CD14-positive monocyte (primary cell): Measurements from ENCODE around the gene DNAH10. TPM values are rescaled to one million over a fixed set of nuclear protein-coding genes. Genes with fewer than 3 reads are reported as not detected.

Source experiments
- DNase-seq, 3 donors: peaks; one replicate each; pipeline ENCODE4 v3.0.0-alpha.2; 2011 to 2022
- H2AFZ ChIP-seq: 2 replicates; pipeline ENCODE4 v1.6.0; 2012; ENCODE audit warnings: mild to moderate bottlenecking, low read depth, low read length, inconsistent platforms; ENCODE audit not compliant: insufficient read depth, poor library complexity, severe bottlenecking
- H3K27ac ChIP-seq, 2 donors: 1 replicate in 1 of 2; 2 replicates in 1 of 2; pipeline ENCODE4 v1.5.1; 2012 to 2013; ENCODE audit warnings: low read length in 2 of 2, control low read depth in 1 of 2, inconsistent platforms in 1 of 2, low read depth in 1 of 2, mild to moderate bottlenecking in 1 of 2
- H3K27me3 ChIP-seq, 2 donors: one replicate each; pipeline versions ENCODE4 v1.6.0 to v1.6.1; 2011 to 2013; ENCODE audit warnings: low read length in 2 of 2; ENCODE audit not compliant: control insufficient read depth in 2 of 2, insufficient read depth in 2 of 2
- H3K36me3 ChIP-seq, 2 donors: replicated peaks in 1 of 2; 1 replicate in 1 of 2; 2 replicates in 1 of 2; pipeline versions ENCODE4 v1.5.1 to v1.6.1; 2012 to 2013; ENCODE audit warnings: low read length in 2 of 2, control low read depth in 1 of 2, inconsistent platforms in 1 of 2, mild to moderate bottlenecking in 1 of 2; ENCODE audit not compliant: insufficient read depth in 2 of 2, control insufficient read depth in 1 of 2
- H3K4me1 ChIP-seq, 2 donors: 1 replicate in 1 of 2; 2 replicates in 1 of 2; pipeline versions ENCODE4 v1.5.1 to v1.6.1; 2012 to 2013; ENCODE audit warnings: low read length in 2 of 2, control low read depth in 1 of 2, inconsistent platforms in 1 of 2, mild to moderate bottlenecking in 1 of 2, moderate library complexity in 1 of 2; ENCODE audit not compliant: insufficient read depth in 2 of 2, control insufficient read depth in 1 of 2
- H3K4me2 ChIP-seq: replicated peaks from 2 replicates; pipeline ENCODE3; 2012; ENCODE audit warnings: low read length, moderate library complexity, mild to moderate bottlenecking; ENCODE audit not compliant: poor library complexity, severe bottlenecking; ENCODE audit errors: extremely low read depth
- H3K4me3 ChIP-seq, 3 experiments: fragments of 200-600 bp in 1 of 3; sonication (generic) in 1 of 3; replicated peaks in 1 of 3; 1 replicate in 2 of 3; 2 replicates in 1 of 3; pipeline ENCODE4 v1.5.1; 2011 to 2013; ENCODE audit warnings: low read length in 3 of 3, mild to moderate bottlenecking in 3 of 3, control low read depth in 2 of 3, low read depth in 2 of 3, inconsistent platforms in 1 of 3, moderate library complexity in 1 of 3
- H3K79me2 ChIP-seq: 2 replicates; pipeline ENCODE4 v1.6.0; 2012; ENCODE audit warnings: mild to moderate bottlenecking, control low read depth, inconsistent platforms, low read length, moderate library complexity; ENCODE audit not compliant: insufficient read depth
- H3K9ac ChIP-seq: 2 replicates; pipeline ENCODE4 v1.6.0; 2017; ENCODE audit warnings: low read length, mild to moderate bottlenecking; ENCODE audit not compliant: insufficient read depth, poor library complexity, severe bottlenecking
- H3K9me3 ChIP-seq, 2 donors: replicated peaks in 1 of 2; 1 replicate in 1 of 2; 2 replicates in 1 of 2; pipeline versions ENCODE4 v1.5.1 to v1.6.1; 2012 to 2013; ENCODE audit warnings: low read length in 2 of 2, control low read depth in 1 of 2; ENCODE audit not compliant: control insufficient read depth in 1 of 2, insufficient read depth in 1 of 2
- H4K20me1 ChIP-seq: 2 replicates; pipeline ENCODE4 v1.6.0; 2012; ENCODE audit warnings: mild to moderate bottlenecking, low read length, control low read depth, moderate library complexity; ENCODE audit not compliant: insufficient read depth
- H3K27ac Mint-ChIP-seq, 7 donors: one replicate each; pipeline ENCODE4 v1.8.0; 2020; ENCODE audit warnings: mild to moderate bottlenecking in 7 of 7, mixed read lengths in 7 of 7, moderate library complexity in 6 of 7, inconsistent platforms in 2 of 7
- H3K27me3 Mint-ChIP-seq, 3 donors: one replicate each; pipeline ENCODE4 v1.8.0; 2021 to 2022; ENCODE audit warnings: low read depth in 3 of 3, mild to moderate bottlenecking in 3 of 3, mixed read lengths in 3 of 3, moderate library complexity in 3 of 3, inconsistent platforms in 1 of 3
- H3K36me3 Mint-ChIP-seq, 2 donors: one replicate each; pipeline ENCODE4 v1.8.0; 2020; ENCODE audit warnings: mixed read lengths in 2 of 2, inconsistent platforms in 1 of 2, mild to moderate bottlenecking in 1 of 2
- H3K4me1 Mint-ChIP-seq: one replicate; pipeline ENCODE4 v1.8.0; 2020; ENCODE audit warnings: mild to moderate bottlenecking, mixed read lengths
- H3K4me3 Mint-ChIP-seq, 2 donors: one replicate each; pipeline ENCODE4 v1.8.0; 2020; ENCODE audit warnings: mild to moderate bottlenecking in 2 of 2, mixed read lengths in 2 of 2, moderate library complexity in 1 of 2
- H3K9me3 Mint-ChIP-seq, 7 donors: one replicate each; pipeline ENCODE4 v1.8.0; 2020 to 2022; ENCODE audit warnings: mixed read lengths in 7 of 7, mild to moderate bottlenecking in 6 of 7, moderate library complexity in 6 of 7, inconsistent platforms in 2 of 7
- WGBS: methylation state at CpG from one replicate; pipeline ENCODE4 v1.1.5; 2013; ENCODE audit warnings: missing lambda C conversion rate; ENCODE audit not compliant: insufficient coverage; 5-methylcytosine and 5-hydroxymethylcytosine counted together
- intact Hi-C, 2 donors: fragments of 100-400 bp; cut with micrococcal nuclease; formaldehyde crosslinking; loops; one replicate each; pipeline versions ENCODE4 v1.15.0 to v1.15.1; 2023
- polyA plus RNA-seq, 3 donors: library from polyadenylated mRNA; depleted of rRNA in 1 of 3; unstranded in 2 of 3; stranded (reverse) in 1 of 3; fragments of 300-500 nt in 2 of 3; fragments of >200 nt in 1 of 3; fragmentation: Illumina TruSeq in 2 of 3; gene quantifications; 1 replicate in 2 of 3; 2 replicates in 1 of 3; pipeline ENCODE4 v1.2.3, GENCODE V29; 2012 to 2021
- TF ChIP-seq, protein P1 (sequence below): fragments of 200-600 bp; IDR thresholded peaks from one replicate; pipeline ENCODE4 v1.8.0; 2022; ENCODE audit warnings: antibody characterized with exemption, mild to moderate bottlenecking

Gene DNAH10
- polyA plus RNA-seq, 3 donors, result not detected

DNA sequence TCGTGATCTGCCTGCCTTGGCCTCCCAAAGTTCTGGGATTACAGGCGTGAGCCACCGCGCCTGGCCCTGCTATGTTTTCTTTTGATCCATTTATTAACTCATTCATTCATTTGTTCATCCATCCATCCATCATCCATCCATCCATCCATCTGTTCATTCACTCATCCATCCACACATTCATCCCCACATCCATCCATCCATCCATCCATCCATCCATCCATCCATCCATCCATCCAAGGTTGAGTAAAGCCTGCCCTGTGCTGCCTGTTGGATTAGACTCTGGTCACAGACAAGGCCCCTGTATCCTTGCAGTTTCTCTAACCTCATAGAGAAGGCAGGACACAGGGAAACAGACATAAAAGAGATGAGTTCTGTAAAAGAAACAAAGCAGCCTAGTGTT is 44.9 kb downstream of the DNAH10 start:
- Mint-ChIP-seq H3K4me3 (no peak overlapping the region), H3K9me3 (peaks cover 0 to 2% (median 0%) of the 10 kb centered on the region in 7 donors), H3K4me1 (peaks cover 1% of the 10 kb centered on the region), H3K27me3 (peaks cover 7 to 14% (median 13%) of the 10 kb centered on the region in 3 donors), H3K36me3 (no peaks in the 10 kb centered on the region), H3K27ac (no peak overlapping the region)
- H3K4me3 ChIP-seq, result no peak overlapping the region
- no peak overlapping the region for H2AFZ ChIP-seq
- H3K79me2 ChIP-seq, result no peaks in the 10 kb centered on the region
- WGBS, result 98% methylated on average over 4 of the region's 4 CpGs
- TF ChIP-seq, protein P1, sequence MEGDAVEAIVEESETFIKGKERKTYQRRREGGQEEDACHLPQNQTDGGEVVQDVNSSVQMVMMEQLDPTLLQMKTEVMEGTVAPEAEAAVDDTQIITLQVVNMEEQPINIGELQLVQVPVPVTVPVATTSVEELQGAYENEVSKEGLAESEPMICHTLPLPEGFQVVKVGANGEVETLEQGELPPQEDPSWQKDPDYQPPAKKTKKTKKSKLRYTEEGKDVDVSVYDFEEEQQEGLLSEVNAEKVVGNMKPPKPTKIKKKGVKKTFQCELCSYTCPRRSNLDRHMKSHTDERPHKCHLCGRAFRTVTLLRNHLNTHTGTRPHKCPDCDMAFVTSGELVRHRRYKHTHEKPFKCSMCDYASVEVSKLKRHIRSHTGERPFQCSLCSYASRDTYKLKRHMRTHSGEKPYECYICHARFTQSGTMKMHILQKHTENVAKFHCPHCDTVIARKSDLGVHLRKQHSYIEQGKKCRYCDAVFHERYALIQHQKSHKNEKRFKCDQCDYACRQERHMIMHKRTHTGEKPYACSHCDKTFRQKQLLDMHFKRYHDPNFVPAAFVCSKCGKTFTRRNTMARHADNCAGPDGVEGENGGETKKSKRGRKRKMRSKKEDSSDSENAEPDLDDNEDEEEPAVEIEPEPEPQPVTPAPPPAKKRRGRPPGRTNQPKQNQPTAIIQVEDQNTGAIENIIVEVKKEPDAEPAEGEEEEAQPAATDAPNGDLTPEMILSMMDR, result no peak
- no peaks in the 10 kb centered on the region for H3K9me3 ChIP-seq
- no peak for DNase-seq
- intact Hi-C loops, result no loop called here
- H3K27me3 ChIP-seq, result no peaks in the 10 kb centered on the region
- no peak overlapping the region for H3K4me2 ChIP-seq
- no peaks in the 10 kb centered on the region for H4K20me1 ChIP-seq
- H3K36me3 ChIP-seq, result no peaks in the 10 kb centered on the region
- no peak overlapping the region for H3K27ac ChIP-seq
- no peaks in the 10 kb centered on the region for H3K4me1 ChIP-seq
- no peak overlapping the region for H3K9ac ChIP-seq

DNA sequence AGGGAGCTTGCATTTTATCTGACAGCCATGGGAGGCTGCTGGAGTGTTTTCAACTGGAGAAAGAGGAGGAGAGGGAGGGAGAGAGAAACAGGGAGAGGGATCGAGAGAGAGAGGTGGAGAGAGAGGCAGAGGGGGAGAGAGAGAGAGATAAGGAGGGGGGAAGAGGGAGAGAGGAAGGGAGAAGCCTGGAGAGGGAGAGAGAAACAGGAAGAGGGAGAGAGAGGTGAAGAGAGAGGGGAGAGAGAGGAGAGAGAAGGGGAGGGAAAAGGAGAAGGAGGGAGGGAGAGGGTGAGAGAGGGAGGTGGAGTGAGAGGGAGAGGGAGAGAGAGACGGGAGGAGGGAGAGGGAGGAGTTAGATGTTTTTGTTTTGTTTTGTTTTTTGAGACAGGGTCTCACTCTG is 45.6 kb downstream of the DNAH10 start:
- H4K20me1 ChIP-seq, result no peaks in the 10 kb centered on the region
- H3K79me2 ChIP-seq, result no peaks in the 10 kb centered on the region
- H3K27me3 Mint-ChIP-seq, result peaks cover 7 to 14% (median 13%) of the 10 kb centered on the region in 3 donors
- no peaks in the 10 kb centered on the region for H3K9me3 ChIP-seq
- H3K36me3 ChIP-seq, result no peaks in the 10 kb centered on the region
- no peak overlapping the region for H3K9ac ChIP-seq
- intact Hi-C loops, result no loop called here
- no peak for DNase-seq
- no peak overlapping the region for H3K4me3 ChIP-seq
- H3K27ac Mint-ChIP-seq, result peak overlapping the region in 1 of 7 donors; percentile 52
- H3K4me3 Mint-ChIP-seq, result no peak overlapping the region
- H2AFZ ChIP-seq, result no peak overlapping the region
- peaks cover 1% of the 10 kb centered on the region for H3K4me1 Mint-ChIP-seq
- peaks cover 0 to 2% (median 0%) of the 10 kb centered on the region in 7 donors for H3K9me3 Mint-ChIP-seq
- no peak overlapping the region for H3K27ac ChIP-seq
- H3K27me3 ChIP-seq, result no peaks in the 10 kb centered on the region
- no peaks in the 10 kb centered on the region for H3K36me3 Mint-ChIP-seq
- H3K4me2 ChIP-seq, result no peak overlapping the region
- TF ChIP-seq, protein P1, result no peak
- WGBS, result 33% methylated on average over 1 of the region's 2 CpGs
- H3K4me1 ChIP-seq, result no peaks in the 10 kb centered on the region
